ENCODE data around the gene ESPL1. TPM values are rescaled to one million over a fixed set of nuclear protein-coding genes. Genes with fewer than 3 reads are reported as not detected.

Gene ESPL1
- total RNA-seq = 14.8 and 22.2 TPM in 2 replicates

DNA sequence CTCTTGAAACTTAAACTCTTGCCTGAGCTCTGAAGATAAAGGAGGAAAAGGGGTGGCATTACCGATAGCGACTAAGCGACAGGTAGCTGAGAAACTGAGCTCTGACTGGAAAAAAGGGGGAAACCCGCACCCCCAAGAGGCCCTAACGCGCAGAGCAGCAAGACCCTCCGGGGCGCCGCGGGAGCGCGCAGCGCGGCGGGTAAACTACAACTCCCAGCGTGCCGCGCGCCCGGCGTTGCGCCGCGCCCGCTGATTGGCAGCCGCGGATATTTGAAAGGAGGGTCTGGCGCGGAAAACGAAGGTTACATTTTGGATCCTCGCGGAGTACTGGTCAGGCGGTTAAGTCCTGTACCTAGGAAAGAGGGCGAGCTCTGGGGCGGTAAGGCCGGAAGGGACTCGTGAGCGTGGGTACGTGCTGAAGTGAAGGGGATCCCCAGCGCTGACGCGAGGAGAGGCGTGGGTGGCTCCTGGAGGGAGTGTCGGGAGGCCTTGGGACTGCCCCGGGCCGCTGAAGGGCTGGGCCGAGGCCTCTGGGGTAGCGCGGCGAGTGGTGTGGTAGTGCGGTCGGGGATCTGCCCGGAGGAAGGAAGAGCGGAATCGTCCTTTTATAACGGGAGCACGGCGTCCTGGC, at the start of gene ESPL1:
Gene ESPL1 (plus strand): TSS at position 301 of the 631 bp plus-strand sequence. CDS start 468 bp downstream, outside the sequence.

GRCh38 chr12:53231921-53232645, 36.0 kb upstream of the ESPL1 start, which contains the start of gene RARG:
Gene RARG (minus strand): TSS chr12:53232209. CDS start chr12:53227545, 4,664 bp downstream.

DNA sequence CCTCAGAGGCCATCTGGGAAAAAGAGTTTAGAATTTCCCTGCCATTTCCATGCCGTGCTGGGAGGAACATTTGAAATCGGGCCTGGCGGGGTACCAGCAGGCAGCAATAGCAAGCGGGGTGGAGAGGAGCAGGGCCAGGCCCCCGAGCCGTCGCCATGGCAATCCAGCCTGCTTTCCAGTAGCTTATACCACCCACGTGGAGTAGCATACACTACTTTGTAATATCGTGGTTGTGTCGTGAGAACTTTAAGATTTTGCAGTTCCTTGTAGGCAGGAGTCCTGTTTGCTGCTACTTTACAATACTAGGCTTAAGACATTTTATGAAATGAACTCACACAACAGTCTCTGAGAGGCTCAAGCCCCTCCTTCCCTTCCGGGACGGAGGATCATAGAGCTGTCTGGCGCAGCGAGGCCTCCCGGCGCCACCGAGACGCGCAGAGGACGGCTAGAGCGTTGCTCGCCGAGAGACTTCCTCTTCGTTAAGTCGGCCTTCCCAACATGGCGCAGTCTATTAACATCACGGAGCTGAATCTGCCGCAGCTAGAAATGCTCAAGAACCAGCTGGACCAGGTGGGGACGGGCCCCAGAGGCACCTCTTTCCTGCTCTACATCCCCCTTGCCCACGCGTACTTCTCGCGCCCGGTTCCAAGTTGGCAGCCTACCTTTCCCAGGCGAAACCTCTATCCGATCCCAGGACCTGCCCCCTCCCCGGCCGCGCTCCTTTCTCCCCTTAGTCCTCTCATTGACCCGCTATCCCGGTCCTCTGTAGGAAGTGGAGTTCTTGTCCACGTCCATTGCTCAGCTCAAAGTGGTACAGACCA, 27.2 kb downstream of the ESPL1 start, which contains the start of gene PFDN5:
Gene PFDN5 (plus strand): TSS at position 473 of the 821 bp plus-strand sequence. CDS start 26 bp downstream, at position 499.

DNA sequence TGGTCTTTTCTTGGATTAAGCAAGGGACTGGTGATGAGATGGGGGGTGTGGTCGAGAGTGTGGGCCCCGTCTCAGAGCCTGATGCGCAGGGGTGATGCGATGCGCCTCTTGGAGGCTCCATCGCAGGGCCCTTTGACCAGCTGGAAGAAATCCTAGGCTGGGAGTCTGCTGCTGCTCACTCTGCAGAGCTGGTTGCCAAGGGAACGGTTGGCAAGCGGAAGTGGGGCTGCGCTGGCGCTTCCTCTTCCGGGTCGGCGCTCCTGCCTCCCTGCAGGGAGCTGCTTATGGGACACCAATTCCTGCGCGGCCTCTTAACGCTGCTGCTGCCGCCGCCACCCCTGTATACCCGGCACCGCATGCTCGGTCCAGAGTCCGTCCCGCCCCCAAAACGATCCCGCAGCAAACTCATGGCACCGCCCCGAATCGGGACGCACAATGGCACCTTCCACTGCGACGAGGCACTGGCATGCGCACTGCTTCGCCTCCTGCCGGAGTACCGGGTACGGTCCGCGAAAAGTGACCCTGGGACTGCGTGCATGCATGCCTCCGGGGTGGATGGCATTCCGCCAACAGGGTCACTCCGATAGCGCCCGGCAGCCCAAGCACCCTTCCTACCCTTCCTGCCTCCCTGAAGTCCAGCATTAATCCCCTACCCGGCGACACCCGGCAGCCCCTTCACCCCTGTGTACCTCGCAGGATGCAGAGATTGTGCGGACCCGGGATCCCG, 31.5 kb downstream of the ESPL1 start, which contains the start of gene MYG1:
Gene MYG1 (plus strand): TSS at position 242 of the 727 bp plus-strand sequence. CDS start 43 bp downstream, at position 285.

DNA sequence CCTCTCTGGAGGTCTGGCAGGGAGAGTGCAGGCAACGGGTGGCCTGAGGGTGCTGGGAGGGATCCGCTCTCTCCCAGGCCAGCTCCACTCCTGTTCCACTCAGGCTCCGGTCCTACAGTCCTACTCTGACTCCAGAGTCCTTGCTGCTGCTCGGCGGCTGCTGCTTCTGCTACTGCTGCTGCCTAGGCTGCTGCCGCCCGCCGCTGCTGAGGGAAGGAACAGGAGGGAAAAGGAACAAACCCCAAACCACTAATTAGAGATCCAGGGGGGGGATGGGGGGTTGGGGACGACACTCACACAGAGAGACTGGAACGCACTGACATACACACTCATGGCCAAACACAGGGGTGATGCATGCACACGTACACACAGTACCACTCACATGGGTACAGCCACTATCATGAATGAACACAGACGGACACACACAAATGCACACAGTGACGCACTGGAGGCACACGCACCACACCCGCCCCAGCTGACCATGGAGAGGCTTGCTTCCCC, 68.1 kb downstream of the ESPL1 start, which contains the start of gene SP7:
Gene SP7 (minus strand): TSS at position 174 of the 501 bp plus-strand sequence. CDS start 708 bp downstream, outside the sequence.

Other genes with a start within 250 kb of the ESPL1 start
- gene TNS2, start 218.2 kb upstream of the ESPL1 start, total RNA-seq = 34.9 and 41.3 TPM in 2 replicates
- gene SPRYD3, start 188.9 kb upstream of the ESPL1 start, total RNA-seq = 38.8 and 39.8 TPM in 2 replicates
- 222 and 277 TPM in 2 replicates for gene IGFBP6, start 170.6 kb upstream of the ESPL1 start, total RNA-seq
- gene SOAT2, start 164.8 kb upstream of the ESPL1 start, total RNA-seq = not detected in 2 replicates
- gene ZNF740, start 87.6 kb upstream of the ESPL1 start, total RNA-seq = 4.5 and 9.0 TPM in 2 replicates
- 1.1 and 3.0 TPM in 2 replicates for gene CSAD, start 87.4 kb upstream of the ESPL1 start, total RNA-seq
- 0.30 and 0.80 TPM in 2 replicates for gene ITGB7, start 61.0 kb upstream of the ESPL1 start, total RNA-seq
- 81.5 and 84.3 TPM in 2 replicates for gene RARG, start 36.1 kb upstream of the ESPL1 start, total RNA-seq
- gene PFDN5, start 27.2 kb downstream of the ESPL1 start, total RNA-seq = 384 and 454 TPM in 2 replicates
- gene MYG1, start 31.4 kb downstream of the ESPL1 start, total RNA-seq = 41.8 and 63.4 TPM in 2 replicates
- 59.6 and 69.6 TPM in 2 replicates for gene AAAS, start 53.3 kb downstream of the ESPL1 start, total RNA-seq
- 0.13 TPM in 1 of 2 replicates, not detected in the other for gene SP7, start 68.1 kb downstream of the ESPL1 start, total RNA-seq
- 27.6 and 28.9 TPM in 2 replicates for gene SP1, start 111.9 kb downstream of the ESPL1 start, total RNA-seq
- not detected in 2 replicates for gene AMHR2, start 155.6 kb downstream of the ESPL1 start, total RNA-seq
- 76.1 and 115 TPM in 2 replicates for gene PRR13, start 173.4 kb downstream of the ESPL1 start, total RNA-seq
- 203 and 218 TPM in 2 replicates for gene PCBP2, start 183.8 kb downstream of the ESPL1 start, total RNA-seq
- gene MAP3K12, start 231.2 kb downstream of the ESPL1 start, total RNA-seq = 5.8 and 6.9 TPM in 2 replicates
- 43.9 and 45.5 TPM in 2 replicates for gene TARBP2, start 233.0 kb downstream of the ESPL1 start, total RNA-seq
- gene NPFF, start 239.2 kb downstream of the ESPL1 start, total RNA-seq = not detected in 2 replicates

Data from mammary microvascular endothelial cell (primary cell).